ENCODE data around the gene MYOZ2. TPM values are rescaled to one million over a fixed set of nuclear protein-coding genes. Genes with fewer than 3 reads are reported as not detected.

MYOZ2 gene
- total and polyA plus RNA-seq, 2 of the 13 experiments (the other 11 are each of a cell fraction or from before 2014, with no cell fraction given): 0.03 TPM; not detected in 1

GRCh38 chr4:119212234-119212963, 76.8 kb downstream of the MYOZ2 start, which contains the start of gene USP53 (continued):
- TF ChIP-seq ARID4A (CRISPR knock-in tag; IDR thresholded peaks at IDR 0.05; ENCODE audit: borderline replicate concordance) (peak; percentile 89; the same call in 1 of the 2 replicates), NCOA1 (CRISPR knock-in tag; IDR thresholded peaks at IDR 0.05) (0 out of 2 replicates have a peak, but pooled peaks have one; percentile 70), ZNF354B (CRISPR knock-in tag; IDR thresholded peaks at IDR 0.05) (no peak), ZSCAN31 (CRISPR knock-in tag; IDR thresholded peaks at IDR 0.05; ENCODE audit: low read depth) (peak; percentile 82), ZEB1 (IDR thresholded peaks at IDR 0.05; ENCODE audit: insufficient replicate concordance, low read depth) (no peak), ZNF326 (CRISPR knock-in tag; IDR thresholded peaks at IDR 0.05; ENCODE audit: borderline replicate concordance) (no peak), ZNF263 (CRISPR knock-in tag; IDR thresholded peaks at IDR 0.05) (peak; percentile 52; the same call in 1 of the 2 replicates), ZNF12 (CRISPR knock-in tag; IDR thresholded peaks at IDR 0.05) (no peak), HIVEP1 (CRISPR knock-in tag; IDR thresholded peaks at IDR 0.05) (0 out of 2 replicates have a peak, but pooled peaks have one; percentile 15), ZNF800 (CRISPR knock-in tag; IDR thresholded peaks at IDR 0.05) (0 out of 2 replicates have a peak, but pooled peaks have one; percentile 6), THRA (CRISPR knock-in tag; IDR thresholded peaks at IDR 0.05; ENCODE audit: borderline replicate concordance) (peak; percentile 12; the same call in 1 of the 2 replicates), ZNF598 (CRISPR knock-in tag; IDR thresholded peaks at IDR 0.05; ENCODE audit: borderline replicate concordance) (peak; percentile 92)

All from HepG2 (cell line).